ENCODE measurements around the gene FGF2.

Gene FGF2

DNA sequence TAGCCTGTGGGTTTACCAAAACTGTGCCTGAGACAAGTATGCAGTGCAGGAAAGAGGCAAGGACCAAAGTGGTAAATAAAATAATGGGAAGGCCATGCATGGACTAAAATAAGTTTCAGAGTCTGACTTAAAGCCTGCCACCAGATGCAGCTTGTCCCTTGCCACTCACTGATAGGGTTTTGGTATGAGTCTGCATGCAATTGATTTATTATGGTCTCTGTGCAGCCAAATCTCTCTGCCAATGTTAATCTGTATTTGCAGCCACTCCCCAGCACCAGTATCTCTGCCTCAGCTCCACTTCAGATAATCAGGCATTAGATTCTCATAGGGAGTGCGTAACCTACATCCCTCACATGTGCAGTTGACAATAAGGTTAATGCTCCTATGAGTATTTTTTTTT, 5.5 kb upstream of the FGF2 start:
- Histone ChIP-seq H3K9me2 (replicated peaks; ENCODE audit: insufficient read depth, low read length) (no peaks in the 10 kb centered on the region), H3K36me3 (replicated peaks; ENCODE audit: insufficient read depth, low read length) (no peaks in the 10 kb centered on the region), H3K4me3 (ENCODE audit: low read length) (no peak overlapping the region), H3K27me3 (replicated peaks; ENCODE audit: insufficient read depth, low read length) (no peaks in the 10 kb centered on the region; the same call in 1 of the 2 replicates), H4K20me1 (ENCODE audit: insufficient read depth, low read length) (no peaks in the 10 kb centered on the region), H3K4me2 (ENCODE audit: low read depth, low read length) (no peak overlapping the region), H3K27ac (ENCODE audit: low read length) (no peak overlapping the region), H2AFZ (ENCODE audit: low read length) (no peak overlapping the region), H3K4me1 (ENCODE audit: low read length) (no peaks in the 10 kb centered on the region), H3K79me2 (ENCODE audit: low read length) (no peaks in the 10 kb centered on the region), H3F3A (ENCODE audit: insufficient read depth, low read length) (no peaks in the 10 kb centered on the region), H3K9me3 (replicated peaks; ENCODE audit: insufficient read depth, low read length) (no peaks in the 10 kb centered on the region), H3K9ac (ENCODE audit: low read length) (no peak overlapping the region)
- no peak for TF ChIP-seq EZH2 (optimal IDR thresholded peaks at IDR 0.05; ENCODE audit: low read depth, low read length)
- TF ChIP-seq EZH2phosphoT487 (IDR thresholded peaks at IDR 0.05; ENCODE audit: low read length) = no peak
- no peak for TF ChIP-seq CTCF (IDR thresholded peaks at IDR 0.05; ENCODE audit: low read length)
- no peak for DNase-seq

GRCh38 chr4:122822466-122822865, 4.2 kb upstream of the FGF2 start:
- H2AFZ ChIP-seq (ENCODE audit: low read length) = no peak overlapping the region
- DNase-seq = no peak
- H3K9ac ChIP-seq (ENCODE audit: low read length) = no peak overlapping the region
- H3K27ac ChIP-seq (ENCODE audit: low read length) = no peak overlapping the region
- H3F3A ChIP-seq (ENCODE audit: insufficient read depth, low read length) = peaks cover 3% of the 10 kb centered on the region
- H3K79me2 ChIP-seq (ENCODE audit: low read length) = no peaks in the 10 kb centered on the region
- no peaks in the 10 kb centered on the region for H3K9me2 ChIP-seq (replicated peaks; ENCODE audit: insufficient read depth, low read length)
- H4K20me1 ChIP-seq (ENCODE audit: insufficient read depth, low read length) = no peaks in the 10 kb centered on the region
- H3K9me3 ChIP-seq (replicated peaks; ENCODE audit: insufficient read depth, low read length) = no peaks in the 10 kb centered on the region
- H3K4me1 ChIP-seq (ENCODE audit: low read length) = no peaks in the 10 kb centered on the region
- H3K4me2 ChIP-seq (ENCODE audit: low read depth, low read length) = no peak overlapping the region
- H3K27me3 ChIP-seq (replicated peaks; ENCODE audit: insufficient read depth, low read length) = no peaks in the 10 kb centered on the region; the same call in 1 of the 2 replicates
- no peak for TF ChIP-seq EZH2 (optimal IDR thresholded peaks at IDR 0.05; ENCODE audit: low read depth, low read length)
- TF ChIP-seq EZH2phosphoT487 (IDR thresholded peaks at IDR 0.05; ENCODE audit: low read length) = no peak
- no peak for TF ChIP-seq CTCF (IDR thresholded peaks at IDR 0.05; ENCODE audit: low read length)
- H3K36me3 ChIP-seq (replicated peaks; ENCODE audit: insufficient read depth, low read length) = no peaks in the 10 kb centered on the region
- H3K4me3 ChIP-seq (ENCODE audit: low read length) = no peak overlapping the region

DNA sequence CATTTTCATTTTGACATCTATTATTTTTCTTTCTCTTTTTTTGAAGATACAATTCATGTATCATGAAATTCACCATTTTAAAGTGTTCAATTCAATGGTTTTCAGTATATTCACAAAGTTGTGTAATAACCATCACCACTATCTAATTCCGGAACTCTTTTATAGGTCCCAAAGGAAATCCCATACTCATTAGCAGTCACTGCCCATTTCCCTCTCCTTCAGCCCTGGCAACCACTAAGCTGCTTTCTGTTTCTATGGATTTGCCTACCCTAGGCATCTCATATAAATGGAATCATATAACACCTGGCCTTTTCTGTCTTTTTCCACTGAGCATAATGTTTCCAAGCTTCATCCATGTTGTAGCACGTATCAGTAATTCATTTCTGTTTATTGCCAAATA, 3.2 kb upstream of the FGF2 start:
- H3K27ac ChIP-seq (ENCODE audit: low read length) = no peak overlapping the region
- no peak overlapping the region for H3K4me3 ChIP-seq (ENCODE audit: low read length)
- no peaks in the 10 kb centered on the region for H3K9me2 ChIP-seq (replicated peaks; ENCODE audit: insufficient read depth, low read length)
- no peaks in the 10 kb centered on the region for H3K9me3 ChIP-seq (replicated peaks; ENCODE audit: insufficient read depth, low read length)
- 0 out of 2 replicates have a peak, but pooled peaks cover 1% of the 10 kb centered on the region for H3K4me1 ChIP-seq (ENCODE audit: low read length)
- H3K9ac ChIP-seq (ENCODE audit: low read length) = no peak overlapping the region
- H3F3A ChIP-seq (ENCODE audit: insufficient read depth, low read length) = peaks cover 14% of the 10 kb centered on the region
- no peaks in the 10 kb centered on the region for H4K20me1 ChIP-seq (ENCODE audit: insufficient read depth, low read length)
- no peak overlapping the region for H3K4me2 ChIP-seq (ENCODE audit: low read depth, low read length)
- peaks cover 2% of the 10 kb centered on the region; the same call in 1 of the 2 replicates for H3K79me2 ChIP-seq (ENCODE audit: low read length)
- TF ChIP-seq EZH2 (optimal IDR thresholded peaks at IDR 0.05; ENCODE audit: low read depth, low read length) = no peak
- no peak for TF ChIP-seq EZH2phosphoT487 (IDR thresholded peaks at IDR 0.05; ENCODE audit: low read length)
- TF ChIP-seq CTCF (IDR thresholded peaks at IDR 0.05; ENCODE audit: low read length) = no peak
- H3K36me3 ChIP-seq (replicated peaks; ENCODE audit: insufficient read depth, low read length) = no peaks in the 10 kb centered on the region
- no peak overlapping the region for H2AFZ ChIP-seq (ENCODE audit: low read length)
- no peak for DNase-seq
- no peaks in the 10 kb centered on the region; the same call in 1 of the 2 replicates for H3K27me3 ChIP-seq (replicated peaks; ENCODE audit: insufficient read depth, low read length)

Measured in MM.1S (cell line).